Heart left ventricle (tissue), 13 donors: ENCODE measurements around the gene MYOM1.

Source experiments
- POLR2A ChIP-seq, 2 donors: fragments of 450-650 bp; IDR thresholded peaks; one replicate each; pipeline ENCODE4 v1.6.1; 2017; ENCODE audit warnings: antibody characterized with exemption in 2 of 2, mild to moderate bottlenecking in 2 of 2, moderate library complexity in 2 of 2
- TF ChIP-seq, protein P1 (sequence below), 12 donors: fragments of 200-600 bp; sonication (generic) in 4 of 12; IDR thresholded peaks; one replicate each; pipeline versions ENCODE4 v1.5.0 to v1.8.0; 2018 to 2022; ENCODE audit warnings: antibody characterized with exemption in 12 of 12, mild to moderate bottlenecking in 5 of 12
- donor health status: ischemic (EF 13 %, LVEDD 7.1; RV severe dilation, severe dysfunction).
- donor health status: DM: no; HTN: yes; CAD: no.
- donor health status: DM: no; HTN: no; CAD: no.
- donor health status: ischemic (EF 25% LVEDD 6.9; RV normal size, moderate dysfunction).
- donor health status: ischemic (EF 25% LVEDD 5.7; RV mildly dilated, moderate dysfunction).
- donor health status: ischemic (EF 35%, LVEDD 5.7; RV mildly dilated, moderate dysfunction).
- donor health status: nonischemic (EF 11% LVEDD 7.7; RV severe dilation, severe dysfunction).
- donor health status: DM: yes; HTN: yes; CAD: no.
- donor health status: PGD.
- donor health status: ischemic (EF 29% LVEDD 5.4; RV normal size, mild dysfunction).
- donor health status: nonischemic (EF 23%, LVEDD 6.1; RV moderate dilation, normal function).

DNA sequence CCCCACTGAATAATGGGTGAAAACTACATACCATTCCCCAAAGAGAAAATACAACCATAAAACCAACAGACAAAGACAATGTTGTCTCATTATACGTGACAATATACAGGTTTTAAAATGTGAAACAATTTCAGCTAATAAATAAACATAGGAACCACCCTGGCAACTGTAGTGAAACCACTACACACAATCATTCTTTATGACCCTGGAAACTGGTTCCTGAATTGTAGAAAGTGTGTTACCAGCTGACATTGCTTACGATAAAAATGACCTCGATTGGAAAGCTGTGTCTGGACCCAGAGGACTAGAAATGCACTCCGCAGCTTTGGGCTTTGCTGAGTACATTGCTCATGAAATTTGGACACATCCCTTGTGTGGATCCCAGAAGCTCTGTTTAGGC lies 132.9 kb downstream of the MYOM1 start:
- TF ChIP-seq, protein P1, sequence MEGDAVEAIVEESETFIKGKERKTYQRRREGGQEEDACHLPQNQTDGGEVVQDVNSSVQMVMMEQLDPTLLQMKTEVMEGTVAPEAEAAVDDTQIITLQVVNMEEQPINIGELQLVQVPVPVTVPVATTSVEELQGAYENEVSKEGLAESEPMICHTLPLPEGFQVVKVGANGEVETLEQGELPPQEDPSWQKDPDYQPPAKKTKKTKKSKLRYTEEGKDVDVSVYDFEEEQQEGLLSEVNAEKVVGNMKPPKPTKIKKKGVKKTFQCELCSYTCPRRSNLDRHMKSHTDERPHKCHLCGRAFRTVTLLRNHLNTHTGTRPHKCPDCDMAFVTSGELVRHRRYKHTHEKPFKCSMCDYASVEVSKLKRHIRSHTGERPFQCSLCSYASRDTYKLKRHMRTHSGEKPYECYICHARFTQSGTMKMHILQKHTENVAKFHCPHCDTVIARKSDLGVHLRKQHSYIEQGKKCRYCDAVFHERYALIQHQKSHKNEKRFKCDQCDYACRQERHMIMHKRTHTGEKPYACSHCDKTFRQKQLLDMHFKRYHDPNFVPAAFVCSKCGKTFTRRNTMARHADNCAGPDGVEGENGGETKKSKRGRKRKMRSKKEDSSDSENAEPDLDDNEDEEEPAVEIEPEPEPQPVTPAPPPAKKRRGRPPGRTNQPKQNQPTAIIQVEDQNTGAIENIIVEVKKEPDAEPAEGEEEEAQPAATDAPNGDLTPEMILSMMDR (IDR thresholded peaks at IDR 0.05): no peak
- no peak for TF ChIP-seq POLR2A (IDR thresholded peaks at IDR 0.05)
